Measurements from ENCODE around the gene HLX. TPM values are rescaled to one million over a fixed set of nuclear protein-coding genes. Genes with fewer than 3 reads are reported as not detected.

Gene HLX
- total RNA-seq, 1 experiment from 2014 or later, result not detected

DNA sequence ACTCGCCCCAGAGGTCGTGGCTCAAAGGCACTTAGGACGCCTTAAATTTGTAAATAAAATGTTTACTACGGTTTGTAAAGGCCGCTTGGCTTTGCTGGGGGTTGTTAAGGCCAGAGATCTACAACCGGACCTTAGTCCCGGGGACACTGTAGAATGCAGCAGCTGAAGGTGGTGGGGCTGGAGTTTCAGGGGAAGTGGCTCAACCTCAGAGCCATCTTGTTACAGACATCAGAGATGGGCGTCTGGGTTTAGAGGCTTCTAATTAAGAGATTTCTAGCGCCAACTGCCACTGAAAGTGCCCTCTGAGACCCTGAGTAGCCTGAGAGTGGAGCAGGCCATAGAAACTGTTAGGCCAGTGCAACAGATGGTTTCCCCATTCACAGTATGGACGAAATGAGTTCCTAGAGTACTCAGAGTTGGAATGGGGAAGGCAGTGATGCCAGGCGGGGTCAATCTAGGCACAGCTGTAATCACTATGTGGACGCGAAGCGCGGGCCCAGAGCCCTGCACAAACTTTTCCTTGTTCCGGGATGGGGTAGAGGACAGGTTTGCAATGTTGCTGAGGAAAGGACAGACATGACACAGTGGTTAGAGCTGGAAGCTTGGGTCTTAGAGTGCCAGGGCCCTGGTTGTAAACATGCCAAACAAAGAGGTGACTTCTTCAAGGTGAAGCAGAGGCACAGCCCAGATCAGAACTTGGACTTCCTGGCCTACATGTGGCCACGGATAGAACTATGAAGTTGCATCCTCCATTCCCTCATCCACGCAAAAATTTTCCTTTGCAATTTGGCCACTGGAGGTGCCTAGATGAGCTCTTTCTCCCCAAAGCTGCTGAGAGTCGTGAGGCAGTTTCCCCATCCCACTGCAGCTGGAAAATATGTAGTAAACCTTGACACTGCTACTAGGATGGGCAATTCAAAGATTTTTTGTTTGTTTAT, 6.0 kb downstream of the HLX start:
- Histone ChIP-seq H3K36me3 (ENCODE audit: insufficient read depth, low read length, poor library complexity, severe bottlenecking) (no peaks in the 10 kb centered on the region), H3K27ac (ENCODE audit: low read depth, low read length, poor library complexity, severe bottlenecking) (no peak overlapping the region), H3K27me3 (replicated peaks; ENCODE audit: insufficient read depth, low read depth, low read length, poor library complexity) (peaks cover 81% of the 10 kb centered on the region), H3K9me3 (ENCODE audit: low read depth, low read length, poor library complexity, severe bottlenecking) (no peaks in the 10 kb centered on the region), H3K4me3 (ENCODE audit: low read depth, low read length, poor library complexity, severe bottlenecking) (no peak overlapping the region), H3K4me1 (ENCODE audit: insufficient read depth, low read length, poor library complexity, severe bottlenecking) (no peaks in the 10 kb centered on the region)
- intact Hi-C loops (cut with micrococcal nuclease; ENCODE audit: unreplicated experiment), result no loop called here
- no TSS peak for BruUV-seq (replicated peaks)
- DNase-seq (ENCODE audit: low spot score), result no peak
- POLR2A ChIA-PET (ENCODE audit: low non-redundant PET), result no interaction called here
- TF ChIP-seq, protein P1, sequence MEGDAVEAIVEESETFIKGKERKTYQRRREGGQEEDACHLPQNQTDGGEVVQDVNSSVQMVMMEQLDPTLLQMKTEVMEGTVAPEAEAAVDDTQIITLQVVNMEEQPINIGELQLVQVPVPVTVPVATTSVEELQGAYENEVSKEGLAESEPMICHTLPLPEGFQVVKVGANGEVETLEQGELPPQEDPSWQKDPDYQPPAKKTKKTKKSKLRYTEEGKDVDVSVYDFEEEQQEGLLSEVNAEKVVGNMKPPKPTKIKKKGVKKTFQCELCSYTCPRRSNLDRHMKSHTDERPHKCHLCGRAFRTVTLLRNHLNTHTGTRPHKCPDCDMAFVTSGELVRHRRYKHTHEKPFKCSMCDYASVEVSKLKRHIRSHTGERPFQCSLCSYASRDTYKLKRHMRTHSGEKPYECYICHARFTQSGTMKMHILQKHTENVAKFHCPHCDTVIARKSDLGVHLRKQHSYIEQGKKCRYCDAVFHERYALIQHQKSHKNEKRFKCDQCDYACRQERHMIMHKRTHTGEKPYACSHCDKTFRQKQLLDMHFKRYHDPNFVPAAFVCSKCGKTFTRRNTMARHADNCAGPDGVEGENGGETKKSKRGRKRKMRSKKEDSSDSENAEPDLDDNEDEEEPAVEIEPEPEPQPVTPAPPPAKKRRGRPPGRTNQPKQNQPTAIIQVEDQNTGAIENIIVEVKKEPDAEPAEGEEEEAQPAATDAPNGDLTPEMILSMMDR (conservative IDR thresholded peaks at IDR 0.05; ENCODE audit: low read depth, low read length), result no peak
- TF ChIP-seq EZH2 (IDR thresholded peaks at IDR 0.05; ENCODE audit: borderline replicate concordance, low read depth, low read length, poor library complexity, severe bottlenecking), result no peak
- CTCF ChIA-PET, result no interaction called here

DNA sequence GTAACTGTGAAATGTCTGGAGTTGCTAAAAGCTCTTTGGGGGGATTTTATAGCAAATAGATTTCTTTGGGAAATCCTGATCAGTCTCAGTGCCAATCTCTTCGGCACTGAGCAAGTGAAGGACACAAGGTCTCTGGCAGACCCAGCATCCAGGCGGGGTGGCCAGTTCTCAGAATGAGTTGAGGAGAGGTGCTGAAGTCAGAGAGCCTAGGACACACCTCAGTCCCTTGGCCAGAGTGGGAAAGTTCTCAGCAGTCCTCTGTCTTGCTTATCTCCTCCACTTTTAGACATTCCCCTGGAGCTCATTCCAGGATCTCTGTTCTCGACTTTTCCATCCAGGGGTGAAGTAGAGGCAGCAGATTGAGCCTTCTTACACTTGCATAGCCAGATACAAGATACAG, 6.7 kb downstream of the HLX start:
- POLR2A ChIA-PET (ENCODE audit: low non-redundant PET), result no interaction called here
- CTCF ChIA-PET, result no interaction called here
- peaks cover 74% of the 10 kb centered on the region for H3K27me3 ChIP-seq (replicated peaks; ENCODE audit: insufficient read depth, low read depth, low read length, poor library complexity)

DNA sequence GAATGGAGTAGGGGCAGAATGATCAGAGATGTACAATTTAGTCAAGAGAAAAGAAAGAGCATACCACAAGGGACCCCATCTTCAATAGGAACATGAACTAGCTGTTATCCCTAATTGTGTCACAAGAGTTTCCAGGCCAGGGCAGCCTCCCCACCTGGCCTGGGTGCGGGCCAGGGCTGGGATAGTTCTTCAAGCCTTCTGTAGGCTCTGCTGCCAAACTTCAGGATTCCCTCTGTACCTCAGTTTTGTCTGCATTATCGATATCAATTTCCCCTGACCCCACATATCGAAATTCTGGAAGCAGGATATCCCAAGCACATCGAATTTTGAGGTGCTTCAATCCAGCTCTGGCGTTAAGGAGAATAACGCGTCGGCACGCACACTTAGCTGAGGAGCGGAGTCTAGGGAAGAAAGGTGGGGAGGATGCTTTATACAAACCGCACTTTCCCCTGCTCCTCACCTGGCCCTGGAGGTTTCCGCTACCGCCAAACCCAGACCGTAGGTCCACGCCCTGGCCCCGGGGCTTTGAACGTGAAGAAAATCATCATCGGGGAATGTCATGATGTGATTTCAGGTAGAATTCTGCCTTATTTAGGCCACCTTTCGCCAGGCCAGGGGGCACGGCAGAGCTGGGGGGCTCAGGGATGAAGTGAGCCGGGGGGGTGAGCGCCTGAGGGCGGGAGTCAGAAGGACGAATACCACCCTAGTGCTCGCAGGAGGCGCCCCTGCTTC, 7.4 kb downstream of the HLX start:
- no peak for DNase-seq (ENCODE audit: low spot score)
- intact Hi-C loops (cut with micrococcal nuclease; ENCODE audit: unreplicated experiment), result no loop called here
- no peaks in the 10 kb centered on the region for H3K9me3 ChIP-seq (ENCODE audit: low read depth, low read length, poor library complexity, severe bottlenecking)
- ChIA-PET POLR2A (ENCODE audit: low non-redundant PET) (no interaction called here), CTCF (no interaction called here)
- no peak for TF ChIP-seq EZH2 (IDR thresholded peaks at IDR 0.05; ENCODE audit: borderline replicate concordance, low read depth, low read length, poor library complexity, severe bottlenecking)
- TF ChIP-seq, protein P1 (conservative IDR thresholded peaks at IDR 0.05; ENCODE audit: low read depth, low read length), result no peak
- H3K36me3 ChIP-seq (ENCODE audit: insufficient read depth, low read length, poor library complexity, severe bottlenecking), result no peaks in the 10 kb centered on the region
- H3K27me3 ChIP-seq (replicated peaks; ENCODE audit: insufficient read depth, low read depth, low read length, poor library complexity), result peaks cover 68% of the 10 kb centered on the region
- no peaks in the 10 kb centered on the region for H3K4me1 ChIP-seq (ENCODE audit: insufficient read depth, low read length, poor library complexity, severe bottlenecking)
- no peak overlapping the region for H3K4me3 ChIP-seq (ENCODE audit: low read depth, low read length, poor library complexity, severe bottlenecking)
- no TSS peak for BruUV-seq (replicated peaks)
- H3K27ac ChIP-seq (ENCODE audit: low read depth, low read length, poor library complexity, severe bottlenecking), result no peak overlapping the region

More for the DNA sequence above, 6.7 kb downstream of the HLX start:
- intact Hi-C loops (cut with micrococcal nuclease; ENCODE audit: unreplicated experiment), result no loop called here
- Histone ChIP-seq H3K36me3 (ENCODE audit: insufficient read depth, low read length, poor library complexity, severe bottlenecking) (no peaks in the 10 kb centered on the region), H3K4me1 (ENCODE audit: insufficient read depth, low read length, poor library complexity, severe bottlenecking) (no peaks in the 10 kb centered on the region), H3K4me3 (ENCODE audit: low read depth, low read length, poor library complexity, severe bottlenecking) (no peak overlapping the region), H3K27ac (ENCODE audit: low read depth, low read length, poor library complexity, severe bottlenecking) (no peak overlapping the region), H3K9me3 (ENCODE audit: low read depth, low read length, poor library complexity, severe bottlenecking) (no peaks in the 10 kb centered on the region)
- no TSS peak for BruUV-seq (replicated peaks)
- TF ChIP-seq, protein P1 (conservative IDR thresholded peaks at IDR 0.05; ENCODE audit: low read depth, low read length), result no peak
- no peak for TF ChIP-seq EZH2 (IDR thresholded peaks at IDR 0.05; ENCODE audit: borderline replicate concordance, low read depth, low read length, poor library complexity, severe bottlenecking)
- no peak for DNase-seq (ENCODE audit: low spot score)
